WTC11 (cell line): Measurements from ENCODE around the gene NPEPL1. TPM values are rescaled to one million over a fixed set of nuclear protein-coding genes. Genes with fewer than 3 reads are reported as not detected.
A peak's percentile ranks its signal among the peaks of the same experiment; 100 is the strongest.

Source experiments
- ATAC-seq: fragments of 200-7000 bp; cut with Tn5 transposase; 2 replicates; pipeline ENCODE4 v1.10.0; 2021; ENCODE audit warnings: mild to moderate bottlenecking, moderate library complexity
- CTCF ChIA-PET: fragments of 300-600 bp; sonication (Branson Sonifier 250); formaldehyde crosslinking; loops from one replicate; lab custom pipeline; 2021; ENCODE audit warnings: antibody characterized with exemption; lab: Charles Lee
- POLR2A ChIA-PET: fragments of 350-600 bp; sonication (Branson Sonifier 250); formaldehyde crosslinking; loops from one replicate; lab custom pipeline; 2021; ENCODE audit warnings: antibody characterized with exemption; lab: Charles Lee
- DNase-seq: peaks from one replicate; pipeline ENCODE4 v3.0.0; 2021; ENCODE audit warnings: low spot score
- H3K27ac Mint-ChIP-seq: 2 replicates; pipeline ENCODE4 v1.8.0; 2021; ENCODE audit warnings: mixed read lengths
- H3K27me3 Mint-ChIP-seq: 2 replicates; pipeline ENCODE4 v1.8.0; 2021; ENCODE audit warnings: low read depth, mild to moderate bottlenecking, moderate library complexity, mixed read lengths
- H3K36me3 Mint-ChIP-seq: 2 replicates; pipeline ENCODE4 v1.8.0; 2021; ENCODE audit warnings: mixed read lengths
- H3K4me1 Mint-ChIP-seq: 2 replicates; pipeline ENCODE4 v1.8.0; 2022; ENCODE audit warnings: mixed read lengths
- H3K4me3 Mint-ChIP-seq: 2 replicates; pipeline ENCODE4 v1.8.0; 2021; ENCODE audit warnings: mild to moderate bottlenecking, moderate library complexity, mixed read lengths
- H3K9me3 Mint-ChIP-seq: 2 replicates; pipeline ENCODE4 v1.8.0; 2021; ENCODE audit warnings: mixed read lengths
- AFF4 ChIP-seq: sonication (generic); formaldehyde crosslinking; IDR thresholded peaks from 2 replicates; pipeline ENCODE4 v1.8.1; 2023; ENCODE audit warnings: mild to moderate bottlenecking, missing genetic modification reagents, borderline replicate concordance
- ATF2 ChIP-seq: sonication (generic); formaldehyde crosslinking; IDR thresholded peaks from 2 replicates; pipeline ENCODE4 v1.8.1; 2022; ENCODE audit warnings: low read depth, missing genetic modification reagents, borderline replicate concordance
- CDX4 ChIP-seq: fragments of 250-450 bp; sonication (Bioruptor Pico); IDR thresholded peaks from 2 replicates; pipeline ENCODE4 v1.9.0; 2021; ENCODE audit warnings: moderate library complexity, mild to moderate bottlenecking, inconsistent platforms, borderline replicate concordance
- ESRRA ChIP-seq: sonication (generic); formaldehyde crosslinking; IDR thresholded peaks from 2 replicates; pipeline ENCODE4 v1.8.1; 2022; ENCODE audit warnings: mild to moderate bottlenecking, missing genetic modification reagents, borderline replicate concordance
- FOXJ3 ChIP-seq: sonication (generic); formaldehyde crosslinking; IDR thresholded peaks from 2 replicates; pipeline ENCODE4 v1.9.0; 2021; ENCODE audit warnings: missing genetic modification reagents, mild to moderate bottlenecking, borderline replicate concordance
- FOXP1 ChIP-seq: sonication (generic); formaldehyde crosslinking; IDR thresholded peaks from 2 replicates; pipeline ENCODE4 v1.8.0; 2022; ENCODE audit warnings: missing genetic modification reagents, mild to moderate bottlenecking, moderate library complexity, borderline replicate concordance
- FOXP4 ChIP-seq: sonication (generic); formaldehyde crosslinking; IDR thresholded peaks from 2 replicates; pipeline ENCODE4 v1.8.0; 2022; ENCODE audit warnings: mild to moderate bottlenecking, missing genetic modification reagents
- NR1H2 ChIP-seq: sonication (generic); formaldehyde crosslinking; IDR thresholded peaks from 2 replicates; pipeline ENCODE4 v1.9.0; 2021; ENCODE audit warnings: mild to moderate bottlenecking, moderate library complexity, missing genetic modification reagents
- PRDM15 ChIP-seq: sonication (generic); formaldehyde crosslinking; IDR thresholded peaks from 2 replicates; pipeline ENCODE4 v1.8.0; 2022; ENCODE audit warnings: missing genetic modification reagents
- SP1 ChIP-seq: sonication (generic); formaldehyde crosslinking; conservative IDR thresholded peaks from 2 replicates; pipeline ENCODE4 v1.8.1; 2022; ENCODE audit warnings: missing genetic modification reagents
- USF2 ChIP-seq: sonication (generic); formaldehyde crosslinking; IDR thresholded peaks from 2 replicates; pipeline ENCODE4 v1.8.1; 2023; ENCODE audit warnings: mild to moderate bottlenecking, missing genetic modification reagents, moderate library complexity
- total RNA-seq: library from RNA; stranded (reverse); gene quantifications from 3 replicates; pipeline ENCODE4 v1.2.3, GENCODE V29; 2021

Gene NPEPL1
- total RNA-seq, 1 experiment from 2014 or later, result 39.9 TPM

GRCh38 chr20:58717278-58718091 lies 24.9 kb downstream of the NPEPL1 start:
- CTCF ChIA-PET, result interaction anchor here (1.2 kb wide), 1 partner anchor 66 kb away, joined by 5 read pairs; the partner anchor contains the start of gene STX16
- Mint-ChIP-seq H3K27ac (no peak overlapping the region; the same call in 1 of the 2 replicates), H3K27me3 (no peaks in the 10 kb centered on the region), H3K9me3 (no peaks in the 10 kb centered on the region), H3K36me3 (no peaks in the 10 kb centered on the region), H3K4me3 (no peak overlapping the region), H3K4me1 (peaks cover 9% of the 10 kb centered on the region; the same call in 1 of the 2 replicates)
- ATAC-seq (peak; percentile 19), DNase-seq (peak; percentile 10)
- TF ChIP-seq ESRRA (CRISPR knock-in tag) (no peak), FOXJ3 (CRISPR knock-in tag) (no peak), SP1 (CRISPR knock-in tag) (no peak), USF2 (CRISPR knock-in tag) (no peak), FOXP1 (no peak), FOXP4 (CRISPR knock-in tag) (no peak), PRDM15 (CRISPR knock-in tag) (no peak), NR1H2 (CRISPR knock-in tag) (no peak), ATF2 (no peak), CDX4 (CRISPR knock-in tag) (no peak), AFF4 (CRISPR knock-in tag) (no peak)
- POLR2A ChIA-PET, result no interaction called here
